H9 (cell line): ENCODE data around the gene TRERF1. TPM values are rescaled to one million over a fixed set of nuclear protein-coding genes. Genes with fewer than 3 reads are reported as not detected.

ENCODE experiments used
- DNase-seq: peaks from one replicate; pipeline ENCODE4 v3.0.0-alpha.2; 2017
- H2AFZ ChIP-seq: one replicate; pipeline ENCODE4 v1.6.1; 2013; ENCODE audit warnings: mild to moderate bottlenecking, low read length, control low read depth, moderate library complexity
- H2AK5ac ChIP-seq: 2 replicates; pipeline ENCODE4 v1.6.1; 2013; ENCODE audit warnings: low read length, control low read depth, mixed read lengths; ENCODE audit not compliant: insufficient read length
- H2BK120ac ChIP-seq: one replicate; pipeline ENCODE4 v1.6.1; 2013; ENCODE audit warnings: low read depth, mild to moderate bottlenecking, low read length, control low read depth, inconsistent platforms; ENCODE audit not compliant: poor library complexity, severe bottlenecking
- H2BK12ac ChIP-seq: 2 replicates; pipeline ENCODE4 v1.6.1; 2013; ENCODE audit warnings: low read length, control low read depth, mixed read lengths, low read depth; ENCODE audit not compliant: insufficient read length
- H2BK15ac ChIP-seq: 2 replicates; pipeline ENCODE4 v1.6.1; 2013; ENCODE audit warnings: low read depth, low read length, control low read depth
- H2BK20ac ChIP-seq: one replicate; pipeline ENCODE4 v1.6.1; 2013; ENCODE audit warnings: low read depth, mild to moderate bottlenecking, low read length, control low read depth, inconsistent platforms; ENCODE audit not compliant: poor library complexity, severe bottlenecking
- H2BK5ac ChIP-seq: 2 replicates; pipeline ENCODE4 v1.6.1; 2013; ENCODE audit warnings: low read length, control low read depth, mixed read lengths; ENCODE audit not compliant: insufficient read length
- H3K14ac ChIP-seq: 2 replicates; pipeline ENCODE4 v1.6.1; 2013; ENCODE audit warnings: low read length, control low read depth; ENCODE audit not compliant: insufficient read depth
- H3K18ac ChIP-seq: 2 replicates; pipeline ENCODE4 v1.6.1; 2013; ENCODE audit warnings: low read depth, mild to moderate bottlenecking, mixed read lengths, low read length, control low read depth; ENCODE audit not compliant: insufficient read length
- H3K23ac ChIP-seq: 2 replicates; pipeline ENCODE4 v1.6.1; 2013; ENCODE audit warnings: low read length, control low read depth, mixed read lengths, low read depth; ENCODE audit not compliant: insufficient read length
- H3K23me2 ChIP-seq: 2 replicates; pipeline ENCODE4 v1.6.1; 2013; ENCODE audit warnings: low read depth, mild to moderate bottlenecking, mixed read lengths, low read length, control low read depth; ENCODE audit not compliant: insufficient read length, poor library complexity, severe bottlenecking
- H3K27ac ChIP-seq: 2 replicates; pipeline ENCODE4 v1.5.1; 2013; ENCODE audit warnings: low read length, control low read depth, mixed read lengths, low read depth; ENCODE audit not compliant: insufficient read length
- H3K27me3 ChIP-seq: 2 replicates; pipeline ENCODE4 v1.6.1; 2013; ENCODE audit warnings: low read length, control low read depth, inconsistent platforms; ENCODE audit not compliant: insufficient read depth
- H3K4ac ChIP-seq: 2 replicates; pipeline ENCODE4 v1.6.1; 2013; ENCODE audit warnings: low read depth, mild to moderate bottlenecking, control low read depth, inconsistent platforms, low read length, moderate library complexity
- H3K4me1 ChIP-seq: 2 replicates; pipeline ENCODE4 v1.6.1; 2013; ENCODE audit warnings: low read length, control low read depth, inconsistent platforms; ENCODE audit not compliant: insufficient read depth
- H3K4me2 ChIP-seq: 2 replicates; pipeline ENCODE4 v1.6.1; 2013; ENCODE audit warnings: low read length, control low read depth, mixed read lengths; ENCODE audit not compliant: insufficient read length, insufficient read depth
- H3K56ac ChIP-seq: 2 replicates; pipeline ENCODE4 v1.6.1; 2013; ENCODE audit warnings: low read depth, mild to moderate bottlenecking, mixed read lengths, low read length, control low read depth; ENCODE audit not compliant: insufficient read length
- H3K79me1 ChIP-seq: 2 replicates; pipeline ENCODE4 v1.6.1; 2013; ENCODE audit warnings: low read depth, mild to moderate bottlenecking, moderate library complexity, low read length, control low read depth, inconsistent platforms; ENCODE audit not compliant: insufficient read depth, poor library complexity, severe bottlenecking
- H3K79me2 ChIP-seq: 2 replicates; pipeline ENCODE4 v1.6.1; 2013; ENCODE audit warnings: low read length, control low read depth, inconsistent platforms; ENCODE audit not compliant: insufficient read depth
- H3K9ac ChIP-seq: 2 replicates; pipeline ENCODE4 v1.6.1; 2013; ENCODE audit warnings: low read length, control low read depth, mixed read lengths; ENCODE audit not compliant: insufficient read length; ENCODE audit errors: extremely low read depth
- H3K9me3 ChIP-seq: one replicate; pipeline ENCODE4 v1.6.1; 2013; ENCODE audit warnings: low read depth, low read length, inconsistent platforms; ENCODE audit not compliant: control insufficient read depth
- H3T11ph ChIP-seq: one replicate; pipeline ENCODE4 v1.6.1; 2013; ENCODE audit warnings: mild to moderate bottlenecking, low read length, control low read depth, inconsistent platforms
- H4K20me1 ChIP-seq: one replicate; pipeline ENCODE4 v1.6.1; 2013; ENCODE audit not compliant: control insufficient read depth, insufficient read length, insufficient read depth
- H4K5ac ChIP-seq: 2 replicates; pipeline ENCODE4 v1.6.1; 2013; ENCODE audit warnings: low read depth, mild to moderate bottlenecking, mixed read lengths, low read length, control low read depth; ENCODE audit not compliant: insufficient read length
- H4K8ac ChIP-seq: replicated peaks from 2 replicates; pipeline ENCODE4 v1.6.1; 2013; ENCODE audit warnings: low read length, control low read depth, mixed read lengths, low read depth; ENCODE audit not compliant: insufficient read length
- H4K91ac ChIP-seq: 2 replicates; pipeline ENCODE4 v1.6.1; 2013; ENCODE audit warnings: low read depth, mild to moderate bottlenecking, moderate library complexity, mixed read lengths, low read length, control low read depth; ENCODE audit not compliant: insufficient read length
- H3K27ac Mint-ChIP-seq, 3 experiments: 2 replicates in 2 of 3; 3 replicates in 1 of 3; pipeline ENCODE4 v1.8.0; 2020 to 2021; ENCODE audit warnings: mixed read lengths in 3 of 3, mild to moderate bottlenecking in 1 of 3, moderate library complexity in 1 of 3
- H3K27me3 Mint-ChIP-seq: 2 replicates; pipeline ENCODE4 v1.8.0; 2021; ENCODE audit warnings: low read depth, mild to moderate bottlenecking, moderate library complexity, mixed read lengths
- H3K36me3 Mint-ChIP-seq, 3 experiments: 2 replicates in 2 of 3; 3 replicates in 1 of 3; pipeline ENCODE4 v1.8.0; 2020 to 2021; ENCODE audit warnings: low read depth in 3 of 3, mixed read lengths in 3 of 3; ENCODE audit not compliant: insufficient read depth in 1 of 3
- H3K4me1 Mint-ChIP-seq, 2 experiments: 2 replicates each; pipeline ENCODE4 v1.8.0; 2020; ENCODE audit warnings: mixed read lengths in 2 of 2
- H3K4me3 Mint-ChIP-seq, 2 experiments: 2 replicates in 1 of 2; 3 replicates in 1 of 2; pipeline ENCODE4 v1.8.0; 2020 to 2021; ENCODE audit warnings: mild to moderate bottlenecking in 2 of 2, mixed read lengths in 2 of 2, moderate library complexity in 1 of 2
- H3K9me3 Mint-ChIP-seq, 2 experiments: 2 replicates in 1 of 2; 3 replicates in 1 of 2; pipeline ENCODE4 v1.8.0; 2020; ENCODE audit warnings: mild to moderate bottlenecking in 2 of 2, mixed read lengths in 2 of 2, moderate library complexity in 1 of 2
- CTCF ChIP-seq: fragments of 200-600 bp; sonication (generic); conservative IDR thresholded peaks from 3 replicates; pipeline ENCODE4 v1.8.0; 2021; ENCODE audit warnings: antibody characterized with exemption, mild to moderate bottlenecking
- WGBS: extraction: QIAGEN DNeasy Blood & Tissue Kit; methylation state at CpG from one replicate; pipeline ENCODE4 v1.1.7; 2013; ENCODE audit warnings: missing lambda C conversion rate, low lambda C conversion rate, mixed read lengths; ENCODE audit not compliant: insufficient read length; ENCODE audit errors: extremely low coverage; 5-methylcytosine and 5-hydroxymethylcytosine counted together
- total RNA-seq: library from RNA; stranded (reverse); gene quantifications from 2 replicates; pipeline ENCODE4 v1.2.1, GENCODE V29; 2021

TRERF1 gene
- total RNA-seq, 1 experiment from 2014 or later = 19.7 TPM

GRCh38 chr6:42498473-42499128, 46.9 kb upstream of the TRERF1 start:
- no peaks in the 10 kb centered on the region for H3K79me1 ChIP-seq
- no peaks in the 10 kb centered on the region for H3K27me3 ChIP-seq
- H2BK120ac ChIP-seq = no peak overlapping the region
- H4K5ac ChIP-seq = no peak overlapping the region
- no peak overlapping the region for H2BK5ac ChIP-seq
- H3K9ac ChIP-seq = no peak overlapping the region
- no peak overlapping the region for H3K23ac ChIP-seq
- no peaks in the 10 kb centered on the region for H3K4me1 Mint-ChIP-seq
- no peaks in the 10 kb centered on the region for H3K79me2 ChIP-seq
- no peak overlapping the region for H3K4me2 ChIP-seq
- no peaks in the 10 kb centered on the region for H3K36me3 Mint-ChIP-seq
- no peak overlapping the region for H3K18ac ChIP-seq
- H3K4me3 Mint-ChIP-seq = no peak overlapping the region
- no peak overlapping the region for H3K4ac ChIP-seq
- H2BK15ac ChIP-seq = no peak overlapping the region
- no peaks in the 10 kb centered on the region for H3K23me2 ChIP-seq
- H3K27me3 Mint-ChIP-seq = peaks cover 2% of the 10 kb centered on the region; the same call in 1 of the 2 replicates
- no peak overlapping the region for H4K8ac ChIP-seq
- H2BK20ac ChIP-seq = no peak overlapping the region
- peaks cover 2 to 4% of the 10 kb centered on the region in 2 experiments; a peak in 2 of 5 replicates for H3K9me3 Mint-ChIP-seq
- no peak overlapping the region for H3K27ac ChIP-seq
- H4K20me1 ChIP-seq = no peaks in the 10 kb centered on the region
- peak overlapping the region; percentile 98 for H2AFZ ChIP-seq
- no peak overlapping the region for H4K91ac ChIP-seq
- H2AK5ac ChIP-seq = no peak overlapping the region
- H3K56ac ChIP-seq = no peak overlapping the region
- TF ChIP-seq CTCF = peak; percentile 36; the same call in 1 of the 3 replicates
- no peak overlapping the region for H3K14ac ChIP-seq
- H3K27ac Mint-ChIP-seq = no peak overlapping the region; a peak in 1 of 7 replicates
- H3K4me1 ChIP-seq = no peaks in the 10 kb centered on the region
- no peaks in the 10 kb centered on the region for H3K9me3 ChIP-seq
- WGBS = no CpG with 5 or more reads among the region's 7 CpGs
- H3T11ph ChIP-seq = no peak overlapping the region
- H2BK12ac ChIP-seq = no peak overlapping the region
- DNase-seq = peak; percentile 58
